Naive thymus-derived CD4-positive, alpha-beta T cell (primary cell): Measurements from ENCODE around the gene SCGB1C2. TPM values are rescaled to one million over a fixed set of nuclear protein-coding genes. Genes with fewer than 3 reads are reported as not detected.
"Not testable (repeated sequence)": the region's sequence is repeated elsewhere in the genome, so short reads cannot be mapped to it uniquely, and the experiment has no call there.

Experiments
- ATAC-seq: fragments of 150-1000 bp; cut with Tn5 transposase; 2 replicates; pipeline ENCODE4 v1.10.0; 2021; ENCODE audit warnings: mild to moderate bottlenecking, moderate library complexity
- CTCF ChIA-PET: fragments of 350-600 bp; sonication (Branson Sonifier 250); formaldehyde crosslinking; loops from one replicate; lab custom pipeline; 2021; ENCODE audit warnings: antibody characterized with exemption; lab: Charles Lee
- POLR2A ChIA-PET: fragments of 350-600 bp; sonication (Branson Sonifier 250); formaldehyde crosslinking; loops from one replicate; lab custom pipeline; 2021; ENCODE audit warnings: antibody characterized with exemption, inconsistent platforms; lab: Charles Lee
- DNase-seq, 9 donors: peaks; one replicate each; pipeline versions ENCODE4 v3.0.0 to v3.0.0-alpha.2; 2020 to 2022; ENCODE audit warnings: mixed read lengths in 1 of 9
- H3K27ac ChIP-seq: one replicate; pipeline ENCODE4 v1.7.0; 2013; ENCODE audit warnings: mild to moderate bottlenecking, low read depth, low read length, moderate library complexity
- H3K27me3 ChIP-seq, 2 donors: one replicate each; pipeline ENCODE4 v1.7.0; 2013; ENCODE audit warnings: low read length in 2 of 2, mild to moderate bottlenecking in 2 of 2, moderate library complexity in 2 of 2; ENCODE audit not compliant: control insufficient read depth in 2 of 2, insufficient read depth in 2 of 2
- H3K36me3 ChIP-seq, 3 experiments: 1 replicate in 2 of 3; 2 replicates in 1 of 3; pipeline ENCODE4 v1.7.0; 2013; ENCODE audit warnings: low read length in 3 of 3, mild to moderate bottlenecking in 3 of 3, moderate library complexity in 1 of 3; ENCODE audit not compliant: insufficient read depth in 3 of 3, control insufficient read depth in 2 of 3
- H3K4me1 ChIP-seq, 2 donors: one replicate each; pipeline ENCODE4 v1.7.0; 2013; ENCODE audit warnings: low read length in 2 of 2, mild to moderate bottlenecking in 2 of 2, moderate library complexity in 1 of 2; ENCODE audit not compliant: control insufficient read depth in 2 of 2, insufficient read depth in 2 of 2
- H3K4me3 ChIP-seq: 2 replicates; pipeline ENCODE4 v1.7.0; 2013; ENCODE audit warnings: mild to moderate bottlenecking, low read length
- H3K9me3 ChIP-seq, 3 experiments: 1 replicate in 2 of 3; 2 replicates in 1 of 3; pipeline ENCODE4 v1.7.0; 2013; ENCODE audit warnings: low read length in 3 of 3; ENCODE audit not compliant: control insufficient read depth in 2 of 3
- H3K27ac Mint-ChIP-seq, 9 donors: one replicate each; pipeline ENCODE4 v1.8.0; 2020 to 2022; ENCODE audit warnings: mixed read lengths in 9 of 9, mild to moderate bottlenecking in 8 of 9, moderate library complexity in 5 of 9, inconsistent platforms in 2 of 9
- H3K27me3 Mint-ChIP-seq, 5 donors: one replicate each; pipeline ENCODE4 v1.8.0; 2021 to 2022; ENCODE audit warnings: mixed read lengths in 5 of 5, mild to moderate bottlenecking in 1 of 5
- H3K36me3 Mint-ChIP-seq, 5 donors: one replicate each; pipeline ENCODE4 v1.8.0; 2020 to 2022; ENCODE audit warnings: mixed read lengths in 5 of 5, mild to moderate bottlenecking in 3 of 5, inconsistent platforms in 1 of 5
- H3K4me1 Mint-ChIP-seq, 7 donors: one replicate each; pipeline ENCODE4 v1.8.0; 2020 to 2022; ENCODE audit warnings: mixed read lengths in 7 of 7, mild to moderate bottlenecking in 3 of 7, inconsistent platforms in 1 of 7
- H3K4me3 Mint-ChIP-seq, 10 donors: one replicate each; pipeline ENCODE4 v1.8.0; 2020 to 2022; ENCODE audit warnings: mild to moderate bottlenecking in 10 of 10, mixed read lengths in 10 of 10, moderate library complexity in 6 of 10, inconsistent platforms in 2 of 10
- H3K9me3 Mint-ChIP-seq, 11 donors: one replicate each; pipeline ENCODE4 v1.8.0; 2020 to 2022; ENCODE audit warnings: mixed read lengths in 11 of 11, mild to moderate bottlenecking in 4 of 11, inconsistent platforms in 1 of 11, moderate library complexity in 1 of 11
- intact Hi-C, 2 donors: fragments of 100-400 bp; cut with micrococcal nuclease; formaldehyde crosslinking; loops; one replicate each; pipeline ENCODE4 v1.15.1; 2023
- polyA plus RNA-seq, 2 donors: library from polyadenylated mRNA; unstranded; fragments of 300-500 nt; fragmentation: Illumina TruSeq; gene quantifications; one replicate each; pipeline ENCODE4 v1.2.3, GENCODE V29; 2021
- total RNA-seq, 6 experiments: library from RNA in 5 of 6; stranded (reverse) in 5 of 6; gene quantifications; 1 replicate in 5 of 6; 2 replicates in 1 of 6; pipeline ENCODE4 v1.2.3 and lab custom pipeline; 2021 to 2026

The SCGB1C2 gene
- not detected for total RNA-seq
- polyA plus RNA-seq = not detected
- not detected for total RNA-seq (lab: John Stamatoyannopoulos, UW)

DNA sequence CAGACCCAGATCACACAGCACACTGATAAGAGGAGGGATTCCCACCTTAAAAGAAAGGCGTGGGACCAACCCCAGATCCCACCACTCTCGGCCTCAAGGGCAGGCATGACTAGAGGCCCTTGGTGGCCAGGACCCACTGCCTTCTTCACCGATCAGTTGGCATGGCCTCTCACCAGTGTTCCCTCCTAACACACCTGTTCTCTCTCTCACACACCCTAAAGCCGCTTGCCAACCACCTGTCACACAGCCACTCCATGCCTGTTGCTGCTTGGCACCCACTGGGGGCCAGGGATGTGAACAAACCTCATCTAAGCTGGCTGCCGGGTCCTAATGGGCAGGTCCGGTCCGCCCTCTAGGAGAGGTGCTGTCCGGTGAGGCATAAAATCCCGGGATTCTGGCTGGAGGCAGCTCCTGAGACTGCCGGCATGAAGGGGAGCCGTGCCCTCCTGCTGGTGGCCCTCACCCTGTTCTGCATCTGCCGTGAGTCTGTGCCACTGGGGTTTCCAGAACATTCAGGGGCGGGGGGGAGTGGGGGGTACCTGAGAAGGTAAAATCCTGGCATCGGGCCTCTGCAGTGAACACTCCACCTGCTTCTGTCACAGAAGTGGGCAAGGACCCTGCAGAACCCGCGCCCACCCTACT is at the start of gene SCGB1C2:
Gene SCGB1C2 (plus strand): TSS at position 404 of the 642 bp plus-strand sequence. CDS start 22 bp downstream, at position 426.
- H3K36me3 ChIP-seq, DNase-seq, POLR2A ChIA-PET, H3K27me3 Mint-ChIP-seq, H3K27me3 ChIP-seq, H3K36me3 Mint-ChIP-seq, H3K4me1 ChIP-seq, H3K27ac ChIP-seq, H3K9me3 Mint-ChIP-seq, ATAC-seq, H3K4me3 ChIP-seq, H3K9me3 ChIP-seq, CTCF ChIA-PET, intact Hi-C loops, H3K4me1 Mint-ChIP-seq: not testable (repeated sequence)
- Mint-ChIP-seq H3K4me3 (peak within 1 kb of the TSS in 5 of 10 donors; percentile 26 to 40 (median 33)), H3K27ac (peak within 1 kb of the TSS in 2 of 9 donors; percentile 47 to 65)

DNA sequence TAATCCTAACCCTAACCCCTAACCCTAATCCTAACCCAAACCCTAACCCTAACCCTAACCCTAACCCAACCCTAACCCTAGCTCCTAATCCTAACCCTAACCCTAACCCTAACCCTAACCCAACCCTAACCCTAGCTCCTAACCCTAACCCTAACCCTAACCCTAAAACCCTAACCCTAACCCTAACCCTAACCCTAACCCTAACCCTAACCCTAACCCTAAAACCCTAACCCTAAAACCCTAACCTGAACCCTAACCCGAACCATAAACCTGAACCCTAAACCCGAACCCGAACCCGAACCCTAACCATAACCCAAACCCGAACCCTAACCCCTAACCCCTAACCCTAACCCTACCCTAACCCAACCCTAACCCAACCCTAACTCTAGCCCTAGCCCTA is 24.3 kb upstream of the SCGB1C2 start:
- H3K27me3 Mint-ChIP-seq, DNase-seq, CTCF ChIA-PET: not testable (repeated sequence)

DNA sequence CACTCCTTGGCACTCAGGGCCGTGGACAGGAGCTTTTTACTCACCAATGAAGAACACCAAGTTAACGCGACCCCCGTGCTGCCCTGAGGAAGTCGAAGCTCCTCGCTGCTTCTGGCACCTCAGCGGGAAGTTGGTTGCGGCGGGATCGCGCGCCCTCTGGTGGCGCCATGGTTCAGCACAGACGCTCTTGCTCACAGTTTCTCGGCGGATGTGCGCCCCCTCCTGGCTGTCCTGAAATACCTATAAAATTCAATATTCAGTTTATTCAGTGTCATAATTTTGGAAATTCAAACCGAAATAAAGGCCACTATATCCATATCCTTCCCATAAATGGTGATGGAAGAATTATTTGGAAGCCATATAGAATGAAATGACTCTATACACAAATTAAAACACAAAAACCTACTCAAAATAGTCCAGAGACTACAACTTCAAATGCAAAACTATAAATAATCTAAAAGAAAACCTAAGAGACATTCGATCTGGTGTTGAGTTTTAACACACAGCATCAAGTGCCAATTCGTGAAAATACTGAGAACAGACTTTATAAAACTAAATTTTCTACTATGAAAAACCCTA is 18.9 kb upstream of the SCGB1C2 start:
- H3K9me3 Mint-ChIP-seq, CTCF ChIA-PET, H3K27ac Mint-ChIP-seq, H3K4me1 Mint-ChIP-seq, H3K27me3 Mint-ChIP-seq, H3K9me3 ChIP-seq, H3K27me3 ChIP-seq, intact Hi-C loops, H3K36me3 ChIP-seq, H3K4me1 ChIP-seq, H3K4me3 ChIP-seq, H3K27ac ChIP-seq, H3K4me3 Mint-ChIP-seq, H3K36me3 Mint-ChIP-seq, POLR2A ChIA-PET, ATAC-seq: not testable (repeated sequence)
- peak in 5 of 9 donors; percentile 4 to 72 (median 60) for DNase-seq

More for the DNA sequence above, 24.3 kb upstream of the SCGB1C2 start:
- H3K4me3 ChIP-seq, intact Hi-C loops, H3K27ac Mint-ChIP-seq, H3K36me3 Mint-ChIP-seq, ATAC-seq, H3K4me3 Mint-ChIP-seq, H3K27ac ChIP-seq, H3K9me3 Mint-ChIP-seq, POLR2A ChIA-PET, H3K36me3 ChIP-seq, H3K4me1 Mint-ChIP-seq, H3K4me1 ChIP-seq, H3K27me3 ChIP-seq, H3K9me3 ChIP-seq: not testable (repeated sequence)

DNA sequence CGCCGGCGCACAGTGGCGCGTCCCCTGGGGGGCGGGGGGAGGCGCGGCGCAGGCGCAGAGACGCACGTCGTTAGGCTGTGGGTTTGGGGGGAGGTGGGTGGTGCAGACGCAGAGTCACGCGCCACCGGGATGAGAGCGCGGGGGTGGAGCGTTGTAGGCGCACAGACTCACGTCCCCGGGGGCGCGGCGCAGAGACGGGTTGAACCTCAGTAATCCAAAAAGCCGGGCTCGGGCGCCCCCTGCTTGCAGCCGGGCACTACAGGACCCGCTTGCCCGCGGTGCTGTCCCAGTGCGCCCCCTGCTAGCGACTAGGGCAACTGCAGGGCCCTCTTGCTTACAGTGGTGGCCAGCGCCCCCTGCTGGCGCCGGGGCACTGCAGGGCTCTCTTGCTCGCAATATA is 3.4 kb upstream of the SCGB1C2 start:
- H3K4me3 Mint-ChIP-seq, H3K27me3 Mint-ChIP-seq, H3K9me3 Mint-ChIP-seq, H3K36me3 Mint-ChIP-seq, H3K4me1 ChIP-seq, H3K36me3 ChIP-seq, H3K27me3 ChIP-seq, ATAC-seq, DNase-seq, H3K4me1 Mint-ChIP-seq, H3K27ac Mint-ChIP-seq, H3K27ac ChIP-seq, H3K9me3 ChIP-seq, CTCF ChIA-PET, H3K4me3 ChIP-seq, POLR2A ChIA-PET, intact Hi-C loops: not testable (repeated sequence)

DNA sequence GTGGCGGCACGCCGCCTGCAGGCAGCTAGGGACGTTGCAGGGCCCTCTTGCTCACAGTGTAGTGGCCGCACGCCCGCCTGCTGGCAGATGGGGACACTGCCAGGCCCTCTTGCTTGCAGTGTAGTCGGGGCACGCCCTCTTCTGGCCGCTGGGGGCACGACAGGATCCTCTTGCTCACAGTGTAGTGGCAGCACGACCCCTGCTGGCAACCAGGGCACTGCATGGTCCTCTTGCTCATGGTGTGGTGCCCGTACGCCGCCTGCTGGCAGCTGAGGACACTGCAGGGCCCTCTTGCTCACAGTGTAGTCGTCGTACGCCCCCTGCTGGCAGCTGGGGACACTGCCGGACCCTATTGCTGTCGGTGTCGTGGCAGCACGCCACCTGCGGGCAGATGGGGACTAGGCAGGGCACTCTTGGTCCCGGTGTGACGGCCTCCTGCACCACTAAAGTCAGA is 3.0 kb upstream of the SCGB1C2 start:
- H3K9me3 Mint-ChIP-seq, H3K4me3 ChIP-seq, H3K27me3 ChIP-seq, H3K4me1 Mint-ChIP-seq, H3K27me3 Mint-ChIP-seq, intact Hi-C loops, H3K27ac ChIP-seq, H3K4me1 ChIP-seq, H3K36me3 ChIP-seq, POLR2A ChIA-PET, H3K9me3 ChIP-seq, CTCF ChIA-PET, H3K4me3 Mint-ChIP-seq, H3K27ac Mint-ChIP-seq, H3K36me3 Mint-ChIP-seq: not testable (repeated sequence)
- ATAC-seq = peak; percentile 83
- peak in 3 of 9 donors; percentile 11 to 32 (median 31) for DNase-seq

DNA sequence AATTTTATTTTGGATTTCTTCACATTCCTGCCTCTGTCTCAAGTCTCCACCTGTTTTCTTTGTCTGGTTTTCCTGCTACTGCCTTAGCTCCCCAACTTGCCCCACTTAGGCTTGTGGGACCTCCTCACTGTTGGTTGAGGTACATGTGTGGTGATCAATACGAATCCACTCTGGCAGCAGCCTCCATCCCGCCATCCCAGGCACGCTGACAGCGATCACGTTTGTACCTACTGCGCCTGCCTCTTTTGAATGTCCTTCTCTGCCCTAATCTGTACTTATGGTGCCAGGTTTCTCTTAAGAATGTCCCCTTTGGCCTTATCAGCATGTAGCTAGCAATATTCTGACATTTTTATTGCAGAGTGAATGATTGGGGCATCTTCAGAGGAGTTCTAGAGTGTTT is 2.3 kb upstream of the SCGB1C2 start:
- H3K4me3 Mint-ChIP-seq, CTCF ChIA-PET, H3K9me3 ChIP-seq, H3K27ac Mint-ChIP-seq, H3K9me3 Mint-ChIP-seq, intact Hi-C loops, H3K4me1 Mint-ChIP-seq, H3K27ac ChIP-seq, DNase-seq, H3K36me3 Mint-ChIP-seq, H3K36me3 ChIP-seq, ATAC-seq, H3K4me3 ChIP-seq, H3K27me3 Mint-ChIP-seq, H3K27me3 ChIP-seq, H3K4me1 ChIP-seq, POLR2A ChIA-PET: not testable (repeated sequence)

DNA sequence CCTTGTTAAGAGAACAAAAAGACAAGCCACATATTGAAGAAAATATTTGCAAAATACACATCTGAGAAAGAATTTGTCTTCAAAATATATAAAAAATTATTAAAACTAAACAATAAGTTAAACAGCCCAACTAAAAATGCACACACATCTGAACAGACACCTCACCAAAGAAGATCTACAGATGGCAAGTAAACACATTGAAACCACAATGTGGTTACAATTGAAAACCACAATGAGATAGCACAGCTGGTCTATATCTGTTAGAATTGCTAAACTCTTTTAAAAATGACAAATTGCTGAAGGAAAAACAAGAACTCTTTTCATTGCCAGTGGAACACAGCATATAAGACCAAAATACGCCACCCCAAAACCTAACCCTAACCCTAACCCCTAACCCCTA is 1.5 kb upstream of the SCGB1C2 start:
- DNase-seq, H3K27me3 ChIP-seq, H3K27ac ChIP-seq, H3K36me3 Mint-ChIP-seq, H3K27me3 Mint-ChIP-seq, H3K9me3 ChIP-seq, H3K4me1 ChIP-seq, intact Hi-C loops, POLR2A ChIA-PET, H3K9me3 Mint-ChIP-seq, H3K4me3 Mint-ChIP-seq, H3K27ac Mint-ChIP-seq, H3K4me3 ChIP-seq, H3K4me1 Mint-ChIP-seq, H3K36me3 ChIP-seq: not testable (repeated sequence)
- peak; percentile 47 for ATAC-seq
- CTCF ChIA-PET = interaction anchor here (0.7 kb wide), 1 partner anchor 365 kb away, joined by 3 read pairs; no protein-coding TSS in a partner anchor
